Neural progenitor cell (in vitro differentiated cells): ENCODE results near the gene PROB1.

Source experiments
- EZH2 ChIP-seq: fragments of 200-600 bp; sonication (generic); IDR thresholded peaks from 2 replicates; pipeline ENCODE4 v1.6.1; 2017; ENCODE audit warnings: antibody characterized with exemption, mild to moderate bottlenecking, moderate library complexity
- TF ChIP-seq, protein P1 (sequence below): fragments of 200-600 bp; sonication (generic); IDR thresholded peaks from 2 replicates; pipeline ENCODE4 v1.5.1; 2017; ENCODE audit warnings: antibody characterized with exemption, mild to moderate bottlenecking

DNA sequence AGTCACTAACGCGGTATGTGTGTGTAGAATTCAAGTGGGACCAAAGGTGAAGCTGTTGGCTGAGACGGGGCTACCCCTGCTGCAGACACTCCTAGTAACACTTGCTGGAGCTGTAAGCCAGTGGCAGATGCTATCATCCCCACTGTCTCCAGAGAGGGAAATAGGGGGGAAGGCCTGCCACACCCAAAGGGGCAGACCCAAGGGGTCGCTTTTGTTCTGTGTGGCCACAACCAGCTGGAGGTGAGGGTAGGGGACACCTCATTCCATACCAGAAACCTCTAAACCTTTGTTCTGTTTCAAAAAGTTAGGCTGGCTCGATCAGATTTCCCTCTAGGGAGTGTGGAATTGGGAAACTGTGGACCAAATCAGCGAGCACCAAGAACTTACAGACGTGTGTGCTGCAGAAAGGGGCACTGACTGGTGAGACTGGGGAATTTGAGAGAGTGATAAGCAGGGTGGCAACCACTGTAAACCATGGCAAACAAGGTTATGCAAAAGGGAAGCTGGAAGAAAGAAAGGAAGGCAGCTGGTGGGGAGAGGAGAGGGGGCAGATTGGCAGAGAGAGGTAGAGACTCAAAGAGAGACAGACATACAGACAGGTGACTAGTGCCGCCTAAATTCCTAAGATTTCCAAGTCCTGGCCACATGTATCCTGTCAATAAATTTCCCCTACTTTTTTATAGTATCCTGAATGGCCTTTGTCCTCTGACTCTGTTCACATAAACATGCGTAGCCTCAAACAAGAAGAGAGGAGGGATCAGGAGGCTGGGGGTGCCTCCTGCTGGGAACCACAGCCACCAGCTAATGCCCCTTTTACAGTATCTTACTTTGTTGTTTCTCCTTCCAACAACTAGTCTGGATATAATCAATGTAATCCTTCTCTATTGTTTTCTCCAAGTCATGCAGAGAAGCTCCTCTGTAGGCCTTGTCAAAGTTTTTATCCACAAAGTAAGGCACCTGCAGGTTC, 24.6 kb upstream of the PROB1 start:
- TF ChIP-seq EZH2: no peak
- TF ChIP-seq, protein P1, sequence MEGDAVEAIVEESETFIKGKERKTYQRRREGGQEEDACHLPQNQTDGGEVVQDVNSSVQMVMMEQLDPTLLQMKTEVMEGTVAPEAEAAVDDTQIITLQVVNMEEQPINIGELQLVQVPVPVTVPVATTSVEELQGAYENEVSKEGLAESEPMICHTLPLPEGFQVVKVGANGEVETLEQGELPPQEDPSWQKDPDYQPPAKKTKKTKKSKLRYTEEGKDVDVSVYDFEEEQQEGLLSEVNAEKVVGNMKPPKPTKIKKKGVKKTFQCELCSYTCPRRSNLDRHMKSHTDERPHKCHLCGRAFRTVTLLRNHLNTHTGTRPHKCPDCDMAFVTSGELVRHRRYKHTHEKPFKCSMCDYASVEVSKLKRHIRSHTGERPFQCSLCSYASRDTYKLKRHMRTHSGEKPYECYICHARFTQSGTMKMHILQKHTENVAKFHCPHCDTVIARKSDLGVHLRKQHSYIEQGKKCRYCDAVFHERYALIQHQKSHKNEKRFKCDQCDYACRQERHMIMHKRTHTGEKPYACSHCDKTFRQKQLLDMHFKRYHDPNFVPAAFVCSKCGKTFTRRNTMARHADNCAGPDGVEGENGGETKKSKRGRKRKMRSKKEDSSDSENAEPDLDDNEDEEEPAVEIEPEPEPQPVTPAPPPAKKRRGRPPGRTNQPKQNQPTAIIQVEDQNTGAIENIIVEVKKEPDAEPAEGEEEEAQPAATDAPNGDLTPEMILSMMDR: no peak
